ENCODE results near the gene PRRT4. TPM values are rescaled to one million over a fixed set of nuclear protein-coding genes. Genes with fewer than 3 reads are reported as not detected.

PRRT4 gene
- total RNA-seq, 3 donors from 2014 or later (not counting 1 experiment from before 2014, with no cell fraction given): 0.42 TPM; not detected in 2

GRCh38 chr7:128408709-128409595 lies 47.5 kb upstream of the PRRT4 start:
- intact Hi-C loops (cut with micrococcal nuclease): loop anchor here (1.0 to 5.0 kb wide), 2 partner anchors 14 to 48 kb away; partner anchors contain the start of gene HILPDA
- Histone ChIP-seq H3K4me1 (ENCODE audit: control insufficient read depth, insufficient read depth, low read length) (peaks cover 59% of the 10 kb centered on the region), H3K36me3 (ENCODE audit: control insufficient read depth, insufficient read depth, low read length) (no peaks in the 10 kb centered on the region), H3K9me3 (ENCODE audit: control insufficient read depth, insufficient read depth, low read length) (no peaks in the 10 kb centered on the region), H3K27ac (ENCODE audit: low read length) (peak overlapping the region; percentile 68), H3K4me3 (ENCODE audit: low read length) (peak overlapping the region; percentile 99), H3K27me3 (ENCODE audit: control insufficient read depth, insufficient read depth, low read length) (no peaks in the 10 kb centered on the region)
- H3K27me3 Mint-ChIP-seq (ENCODE audit: low read depth in 2 of 2): no peaks in the 10 kb centered on the region
- H3K4me1 Mint-ChIP-seq: peaks cover 39 to 47% of the 10 kb centered on the region in 2 donors
- H3K4me3 Mint-ChIP-seq: peak overlapping the region; percentile 90
- no peaks in the 10 kb centered on the region for H3K9me3 Mint-ChIP-seq
- TF ChIP-seq CTCF (IDR thresholded peaks at IDR 0.05): no peak
- WGBS (ENCODE audit: insufficient coverage): 34% methylated on average over 25 of the region's 25 CpGs
- H3K27ac Mint-ChIP-seq: peak overlapping the region; percentile 64 to 87
- H3K36me3 Mint-ChIP-seq: no peaks in the 10 kb centered on the region
- ATAC-seq: no peak
- DNase-seq: no peak

- no peaks in the 10 kb centered on the region for H3K9me3 ChIP-seq (ENCODE audit: control insufficient read depth, insufficient read depth, low read length)
- intact Hi-C loops (cut with micrococcal nuclease): loop anchor here (5.0 kb wide), 1 partner anchor 49 kb away; the partner anchor contains the start of gene HILPDA
- peak overlapping the region; percentile 68 for H3K27ac ChIP-seq (ENCODE audit: low read length)
- Mint-ChIP-seq H3K27me3 (ENCODE audit: low read depth in 2 of 2) (no peaks in the 10 kb centered on the region), H3K4me1 (peaks cover 46 to 54% of the 10 kb centered on the region in 2 donors), H3K27ac (peak overlapping the region; percentile 54 to 87), H3K36me3 (no peaks in the 10 kb centered on the region), H3K9me3 (no peaks in the 10 kb centered on the region), H3K4me3 (peak overlapping the region; percentile 58)
- no peak for ATAC-seq
- H3K4me3 ChIP-seq (ENCODE audit: low read length): no peak overlapping the region
- 62% methylated on average over 10 of the region's 11 CpGs for WGBS (ENCODE audit: insufficient coverage)
- H3K36me3 ChIP-seq (ENCODE audit: control insufficient read depth, insufficient read depth, low read length): no peaks in the 10 kb centered on the region
- DNase-seq: peak in 1 of 2 donors; percentile 26
- H3K4me1 ChIP-seq (ENCODE audit: control insufficient read depth, insufficient read depth, low read length): peaks cover 64% of the 10 kb centered on the region
- no peak for TF ChIP-seq CTCF (IDR thresholded peaks at IDR 0.05)
- no peaks in the 10 kb centered on the region for H3K27me3 ChIP-seq (ENCODE audit: control insufficient read depth, insufficient read depth, low read length)
Observed at GRCh38 chr7:128407751-128408708, 46.5 kb upstream of the PRRT4 start.

GRCh38 chr7:128407233-128407589 lies 45.7 kb upstream of the PRRT4 start:
- no peak for TF ChIP-seq CTCF (IDR thresholded peaks at IDR 0.05)
- H3K27ac ChIP-seq (ENCODE audit: low read length): peak overlapping the region; percentile 60
- no peaks in the 10 kb centered on the region for H3K9me3 ChIP-seq (ENCODE audit: control insufficient read depth, insufficient read depth, low read length)
- peaks cover 46 to 54% of the 10 kb centered on the region in 2 donors for H3K4me1 Mint-ChIP-seq
- H3K36me3 ChIP-seq (ENCODE audit: control insufficient read depth, insufficient read depth, low read length): peaks cover 2% of the 10 kb centered on the region
- H3K4me1 ChIP-seq (ENCODE audit: control insufficient read depth, insufficient read depth, low read length): peaks cover 64% of the 10 kb centered on the region
- intact Hi-C loops (cut with micrococcal nuclease): loop anchor here (5.0 kb wide), 1 partner anchor 50 kb away; the partner anchor contains the start of gene HILPDA
- H3K27ac Mint-ChIP-seq: peak overlapping the region; percentile 54 to 73
- H3K27me3 ChIP-seq (ENCODE audit: control insufficient read depth, insufficient read depth, low read length): no peaks in the 10 kb centered on the region
- H3K4me3 ChIP-seq (ENCODE audit: low read length): no peak overlapping the region
- peak overlapping the region; percentile 21 for H3K4me3 Mint-ChIP-seq
- DNase-seq (no peak), ATAC-seq (no peak)
- H3K36me3 Mint-ChIP-seq: no peaks in the 10 kb centered on the region
- 83% methylated on average over 7 of the region's 7 CpGs for WGBS (ENCODE audit: insufficient coverage)
- no peaks in the 10 kb centered on the region for H3K27me3 Mint-ChIP-seq (ENCODE audit: low read depth in 2 of 2)
- no peaks in the 10 kb centered on the region for H3K9me3 Mint-ChIP-seq

Measured in natural killer cell (primary cell).